ENCODE data around the gene FASN. TPM values are rescaled to one million over a fixed set of nuclear protein-coding genes. Genes with fewer than 3 reads are reported as not detected.

Gene FASN
- total and polyA plus RNA-seq, 2 donors (not counting 1 experiment from before 2014, with no cell fraction given): 19.4 to 35.6 TPM

DNA sequence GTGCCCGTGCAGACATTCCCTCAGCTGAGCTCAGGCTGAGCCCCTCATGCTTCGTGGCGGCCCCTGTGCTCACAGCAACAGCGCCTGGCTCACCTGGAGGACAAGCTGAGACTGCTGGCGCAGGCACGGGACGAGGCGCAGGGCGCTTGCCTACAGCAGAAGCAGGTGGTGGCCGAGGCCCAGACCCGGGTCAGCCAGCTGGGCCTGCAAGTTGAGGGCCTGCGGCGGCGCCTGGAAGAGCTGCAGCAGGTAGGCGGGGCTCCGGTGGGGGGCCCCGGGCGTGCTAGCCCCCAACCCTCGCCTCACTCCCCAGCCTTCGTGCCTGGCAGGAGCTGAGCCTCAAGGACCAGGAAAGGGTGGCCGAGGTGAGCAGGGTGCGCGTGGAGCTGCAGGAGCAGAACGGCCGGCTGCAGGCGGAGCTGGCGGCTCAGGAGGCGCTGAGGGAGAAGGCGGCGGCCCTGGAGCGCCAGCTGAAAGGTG, 68.0 kb downstream of the FASN start:
- no peak for DNase-seq
- Histone ChIP-seq H3K79me2 (ENCODE audit: control insufficient read depth, insufficient read depth, low read length) (peaks cover under 1% of the 10 kb centered on the region), H2AFZ (ENCODE audit: insufficient read depth, low read depth, low read length, poor library complexity, severe bottlenecking) (peak overlapping the region; percentile 72), H3K27ac (ENCODE audit: low read length in 2 of 2) (no peak overlapping the region), H4K20me1 (ENCODE audit: control insufficient read depth, insufficient read depth, low read length, poor library complexity, severe bottlenecking) (peaks cover 38% of the 10 kb centered on the region), H3K9ac (ENCODE audit: low read length) (peak overlapping the region; percentile 59), H3K27me3 (replicated peaks in 1 of 4; ENCODE audit: control extremely low read depth in 1 of 4, control insufficient read depth in 3 of 4, insufficient read depth in 4 of 4, low read length in 3 of 4) (peaks cover 0 to 39% (median 3%) of the 10 kb centered on the region in 4 experiments), H3K36me3 (replicated peaks in 1 of 2; ENCODE audit: control extremely low read depth in 1 of 2, control insufficient read depth in 1 of 2, extremely low read depth in 1 of 2, insufficient read depth in 2 of 2, low read length in 1 of 2) (no peaks in the 10 kb centered on the region), H3K4me1 (ENCODE audit: control insufficient read depth in 2 of 2, insufficient read depth in 2 of 2, low read length in 2 of 2) (peaks cover 16 to 21% of the 10 kb centered on the region in 2 donors), H3K4me2 (replicated peaks; ENCODE audit: low read depth, low read length, poor library complexity, severe bottlenecking) (peak overlapping the region; percentile 97), H3K9me3 (ENCODE audit: control extremely low read depth in 1 of 3, control insufficient read depth in 2 of 3, insufficient read depth in 1 of 3, low read length in 2 of 3) (peaks cover 0 to 10% (median 0%) of the 10 kb centered on the region in 3 donors), H3K4me3 (ENCODE audit: control extremely low read depth in 1 of 5, extremely low read depth in 1 of 5, insufficient read depth in 1 of 5, low read depth in 2 of 5, low read length in 4 of 5) (peak overlapping the region in 3 of 5 experiments; percentile 45 to 59 (median 54))
- 76% methylated on average over 31 of the region's 31 CpGs for WGBS (ENCODE audit: insufficient coverage)
- ATAC-seq (ENCODE audit: low read depth): no peak
- Mint-ChIP-seq H3K4me1 (peaks cover 11% of the 10 kb centered on the region), H3K27me3 (no peaks in the 10 kb centered on the region), H3K27ac (no peak overlapping the region), H3K4me3 (peak overlapping the region; percentile 89), H3K9me3 (ENCODE audit: insufficient read depth) (no peaks in the 10 kb centered on the region)
- ChIA-PET POLR2A (no interaction called here), CTCF (interaction anchor here (0.6 to 3.0 kb wide), 13 partner anchors 9 to 206 kb away, joined by 3 to 41 read pairs (median 3); no protein-coding TSS in a partner anchor)
- intact Hi-C loops (cut with micrococcal nuclease): loop anchor here (1.0 to 10.0 kb wide), 2 partner anchors 77 to 525 kb away; no protein-coding TSS in a partner anchor
- TF ChIP-seq, protein P1, sequence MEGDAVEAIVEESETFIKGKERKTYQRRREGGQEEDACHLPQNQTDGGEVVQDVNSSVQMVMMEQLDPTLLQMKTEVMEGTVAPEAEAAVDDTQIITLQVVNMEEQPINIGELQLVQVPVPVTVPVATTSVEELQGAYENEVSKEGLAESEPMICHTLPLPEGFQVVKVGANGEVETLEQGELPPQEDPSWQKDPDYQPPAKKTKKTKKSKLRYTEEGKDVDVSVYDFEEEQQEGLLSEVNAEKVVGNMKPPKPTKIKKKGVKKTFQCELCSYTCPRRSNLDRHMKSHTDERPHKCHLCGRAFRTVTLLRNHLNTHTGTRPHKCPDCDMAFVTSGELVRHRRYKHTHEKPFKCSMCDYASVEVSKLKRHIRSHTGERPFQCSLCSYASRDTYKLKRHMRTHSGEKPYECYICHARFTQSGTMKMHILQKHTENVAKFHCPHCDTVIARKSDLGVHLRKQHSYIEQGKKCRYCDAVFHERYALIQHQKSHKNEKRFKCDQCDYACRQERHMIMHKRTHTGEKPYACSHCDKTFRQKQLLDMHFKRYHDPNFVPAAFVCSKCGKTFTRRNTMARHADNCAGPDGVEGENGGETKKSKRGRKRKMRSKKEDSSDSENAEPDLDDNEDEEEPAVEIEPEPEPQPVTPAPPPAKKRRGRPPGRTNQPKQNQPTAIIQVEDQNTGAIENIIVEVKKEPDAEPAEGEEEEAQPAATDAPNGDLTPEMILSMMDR (IDR thresholded peaks at IDR 0.05): no peak
- TF ChIP-seq EZH2 (IDR thresholded peaks at IDR 0.05; ENCODE audit: borderline replicate concordance, insufficient read depth, low read depth, low read length, poor library complexity, severe bottlenecking): no peak

DNA sequence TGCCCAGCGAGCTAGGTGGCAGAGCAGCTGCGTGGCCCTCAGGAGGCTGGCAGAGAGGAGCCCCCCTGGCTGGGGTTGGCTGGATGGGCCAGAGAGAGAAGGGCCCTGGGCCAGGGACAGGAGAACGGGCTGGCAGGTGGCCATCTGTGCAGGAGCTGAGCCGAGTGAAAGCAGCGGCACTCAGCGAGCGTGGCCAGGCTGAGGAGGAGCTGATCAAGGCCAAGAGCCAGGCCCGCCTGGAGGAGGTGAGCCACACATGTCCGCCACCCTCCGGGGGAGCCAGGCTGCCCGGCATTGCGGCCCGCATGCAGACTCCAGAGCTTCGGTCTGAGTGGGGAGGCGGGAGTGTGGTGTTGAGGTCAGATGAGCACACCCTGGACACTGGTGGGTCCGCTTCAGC, 68.6 kb downstream of the FASN start:
- POLR2A ChIA-PET: no interaction called here
- H3K9me3 ChIP-seq (ENCODE audit: control extremely low read depth in 1 of 3, control insufficient read depth in 2 of 3, insufficient read depth in 1 of 3, low read length in 2 of 3): peaks cover 0 to 10% (median 0%) of the 10 kb centered on the region in 3 donors
- Mint-ChIP-seq H3K4me1 (peaks cover 11% of the 10 kb centered on the region), H3K27me3 (no peaks in the 10 kb centered on the region), H3K4me3 (peak overlapping the region; percentile 62), H3K9me3 (ENCODE audit: insufficient read depth) (no peaks in the 10 kb centered on the region), H3K27ac (no peak overlapping the region)
- H3K27me3 ChIP-seq (replicated peaks in 1 of 4; ENCODE audit: control extremely low read depth in 1 of 4, control insufficient read depth in 3 of 4, insufficient read depth in 4 of 4, low read length in 3 of 4): peaks cover 0 to 41% (median 3%) of the 10 kb centered on the region in 4 experiments
- TF ChIP-seq, protein P1 (IDR thresholded peaks at IDR 0.05): no peak
- no peak for TF ChIP-seq EZH2 (IDR thresholded peaks at IDR 0.05; ENCODE audit: borderline replicate concordance, insufficient read depth, low read depth, low read length, poor library complexity, severe bottlenecking)
- H3K4me2 ChIP-seq (replicated peaks; ENCODE audit: low read depth, low read length, poor library complexity, severe bottlenecking): peak overlapping the region; percentile 97
- no peak for DNase-seq
- H2AFZ ChIP-seq (ENCODE audit: insufficient read depth, low read depth, low read length, poor library complexity, severe bottlenecking): no peak overlapping the region
- CTCF ChIA-PET: interaction anchor here (0.6 to 3.0 kb wide), 5 partner anchors 8 to 130 kb away, joined by 3 to 41 read pairs (median 3); partner anchors contain the start of gene DCXR
- over 99% methylated on average over 16 of the region's 16 CpGs for WGBS (ENCODE audit: insufficient coverage)
- H4K20me1 ChIP-seq (ENCODE audit: control insufficient read depth, insufficient read depth, low read length, poor library complexity, severe bottlenecking): peaks cover 34% of the 10 kb centered on the region
- H3K9ac ChIP-seq (ENCODE audit: low read length): no peak overlapping the region
- H3K4me1 ChIP-seq (ENCODE audit: control insufficient read depth in 2 of 2, insufficient read depth in 2 of 2, low read length in 2 of 2): peaks cover 16 to 21% of the 10 kb centered on the region in 2 donors
- no peak overlapping the region for H3K27ac ChIP-seq (ENCODE audit: low read length in 2 of 2)
- no peaks in the 10 kb centered on the region for H3K36me3 ChIP-seq (replicated peaks in 1 of 2; ENCODE audit: control extremely low read depth in 1 of 2, control insufficient read depth in 1 of 2, extremely low read depth in 1 of 2, insufficient read depth in 2 of 2, low read length in 1 of 2)
- H3K79me2 ChIP-seq (ENCODE audit: control insufficient read depth, insufficient read depth, low read length): peaks cover 6% of the 10 kb centered on the region
- H3K4me3 ChIP-seq (ENCODE audit: control extremely low read depth in 1 of 5, extremely low read depth in 1 of 5, insufficient read depth in 1 of 5, low read depth in 2 of 5, low read length in 4 of 5): no peak overlapping the region
- intact Hi-C loops (cut with micrococcal nuclease): no loop called here
- no peak for ATAC-seq (ENCODE audit: low read depth)

Data from B cell (primary cell).